Neuron (in vitro differentiated cells): ENCODE results near the gene HSD3B7.

ENCODE experiments used
- H2AFZ ChIP-seq: one replicate; pipeline ENCODE4 v1.6.1; 2013; ENCODE audit warnings: low read depth, mild to moderate bottlenecking, inconsistent platforms, low read length, moderate library complexity
- H3K27me3 ChIP-seq: one replicate; pipeline ENCODE4 v1.6.1; 2013; ENCODE audit warnings: low read length; ENCODE audit not compliant: insufficient read depth
- H3K36me3 ChIP-seq: one replicate; pipeline ENCODE4 v1.6.1; 2013; ENCODE audit warnings: low read length; ENCODE audit not compliant: insufficient read depth
- H3K4me1 ChIP-seq: one replicate; pipeline ENCODE4 v1.6.1; 2013; ENCODE audit warnings: low read length; ENCODE audit not compliant: insufficient read depth
- H3K4me3 ChIP-seq: 2 replicates; pipeline ENCODE4 v1.5.1; 2013; ENCODE audit warnings: mild to moderate bottlenecking, low read length, moderate library complexity
- H3K9me3 ChIP-seq: one replicate; pipeline ENCODE4 v1.6.1; 2013; ENCODE audit warnings: low read length

Gene HSD3B7

GRCh38 chr16:30980959-30981358 is 4.0 kb upstream of the HSD3B7 start:
- Histone ChIP-seq H3K36me3 (peaks cover 68% of the 10 kb centered on the region), H2AFZ (no peak overlapping the region), H3K9me3 (no peaks in the 10 kb centered on the region)

GRCh38 chr16:30982548-30983288 is 2.3 kb upstream of the HSD3B7 start:
- H3K4me3 ChIP-seq = no peak overlapping the region
- H3K36me3 ChIP-seq = peaks cover 53% of the 10 kb centered on the region
- peaks cover 8% of the 10 kb centered on the region for H3K4me1 ChIP-seq
- H3K27me3 ChIP-seq = no peaks in the 10 kb centered on the region
- no peaks in the 10 kb centered on the region for H3K9me3 ChIP-seq
- H2AFZ ChIP-seq = no peak overlapping the region

More at GRCh38 chr16:30980959-30981358, 4.0 kb upstream of the HSD3B7 start:
- Histone ChIP-seq H3K27me3 (no peaks in the 10 kb centered on the region), H3K4me1 (peaks cover 8% of the 10 kb centered on the region), H3K4me3 (no peak overlapping the region)

GRCh38 chr16:30983289-30983889 is 1.6 kb upstream of the HSD3B7 start:
- no peaks in the 10 kb centered on the region for H3K27me3 ChIP-seq
- peaks cover 47% of the 10 kb centered on the region for H3K36me3 ChIP-seq
- no peaks in the 10 kb centered on the region for H3K9me3 ChIP-seq
- peaks cover 8% of the 10 kb centered on the region for H3K4me1 ChIP-seq
- H2AFZ ChIP-seq = no peak overlapping the region
- H3K4me3 ChIP-seq = no peak overlapping the region

- Histone ChIP-seq H3K36me3 (peaks cover 42% of the 10 kb centered on the region), H3K27me3 (no peaks in the 10 kb centered on the region), H3K4me1 (peaks cover 8% of the 10 kb centered on the region), H2AFZ (no peak overlapping the region), H3K4me3 (no peak overlapping the region), H3K9me3 (no peaks in the 10 kb centered on the region)
Measured at GRCh38 chr16:30983898-30984610, 953 bp upstream of the HSD3B7 start.

GRCh38 chr16:30985401-30986128 is 558 bp downstream of the HSD3B7 start:
- Histone ChIP-seq H3K4me1 (peaks cover 8% of the 10 kb centered on the region), H3K9me3 (no peaks in the 10 kb centered on the region), H3K4me3 (no peak overlapping the region), H3K27me3 (no peaks in the 10 kb centered on the region), H3K36me3 (peaks cover 29% of the 10 kb centered on the region), H2AFZ (no peak overlapping the region)

GRCh38 chr16:30986129-30986991 is 1.4 kb downstream of the HSD3B7 start:
- H3K4me3 ChIP-seq = no peak overlapping the region
- peaks cover 8% of the 10 kb centered on the region for H3K4me1 ChIP-seq
- H3K27me3 ChIP-seq = no peaks in the 10 kb centered on the region
- no peak overlapping the region for H2AFZ ChIP-seq
- no peaks in the 10 kb centered on the region for H3K9me3 ChIP-seq
- peaks cover 23% of the 10 kb centered on the region for H3K36me3 ChIP-seq

- Histone ChIP-seq H3K4me1 (peaks cover 8% of the 10 kb centered on the region), H3K9me3 (no peaks in the 10 kb centered on the region), H3K4me3 (no peak overlapping the region), H2AFZ (no peak overlapping the region), H3K36me3 (peaks cover 20% of the 10 kb centered on the region), H3K27me3 (no peaks in the 10 kb centered on the region)
Measured at GRCh38 chr16:30987581-30988190, 2.7 kb downstream of the HSD3B7 start.

- Histone ChIP-seq H3K4me1 (peaks cover 8% of the 10 kb centered on the region), H2AFZ (no peak overlapping the region), H3K9me3 (no peaks in the 10 kb centered on the region), H3K36me3 (peaks cover 5% of the 10 kb centered on the region), H3K4me3 (no peak overlapping the region), H3K27me3 (no peaks in the 10 kb centered on the region)
Measured at GRCh38 chr16:30989469-30990047, 4.6 kb downstream of the HSD3B7 start.

- H3K4me1 ChIP-seq = peaks cover 4% of the 10 kb centered on the region
- H3K9me3 ChIP-seq = no peaks in the 10 kb centered on the region
- H3K36me3 ChIP-seq = peaks cover 2% of the 10 kb centered on the region
- no peak overlapping the region for H3K4me3 ChIP-seq
- no peak overlapping the region for H2AFZ ChIP-seq
- H3K27me3 ChIP-seq = no peaks in the 10 kb centered on the region
Measured at GRCh38 chr16:30990105-30990504, 5.1 kb downstream of the HSD3B7 start.

GRCh38 chr16:30991052-30991451 is 6.0 kb downstream of the HSD3B7 start:
- H2AFZ ChIP-seq = no peak overlapping the region
- H3K9me3 ChIP-seq = no peaks in the 10 kb centered on the region
- H3K36me3 ChIP-seq = peaks cover 2% of the 10 kb centered on the region
- no peak overlapping the region for H3K4me3 ChIP-seq
- no peaks in the 10 kb centered on the region for H3K27me3 ChIP-seq
- no peaks in the 10 kb centered on the region for H3K4me1 ChIP-seq

GRCh38 chr16:30992276-30992780 is 7.3 kb downstream of the HSD3B7 start:
- Histone ChIP-seq H3K36me3 (peaks cover 2% of the 10 kb centered on the region), H3K9me3 (peaks cover under 1% of the 10 kb centered on the region), H3K4me1 (no peaks in the 10 kb centered on the region)

More at GRCh38 chr16:30992276-30992780, 7.3 kb downstream of the HSD3B7 start:
- no peak overlapping the region for H3K4me3 ChIP-seq
- H3K27me3 ChIP-seq = no peaks in the 10 kb centered on the region
- H2AFZ ChIP-seq = no peak overlapping the region
